Nephron (organoid): ENCODE data around the gene SMARCB1.

Experiments
- H3K27ac Mint-ChIP-seq, 3 experiments: 2 replicates each; pipeline ENCODE4 v1.8.0; 2020; ENCODE audit warnings: mixed read lengths in 3 of 3, mild to moderate bottlenecking in 2 of 3, moderate library complexity in 1 of 3
- H3K27me3 Mint-ChIP-seq: 2 replicates; pipeline ENCODE4 v1.8.0; 2021; ENCODE audit warnings: low read depth, mild to moderate bottlenecking, moderate library complexity, mixed read lengths
- H3K36me3 Mint-ChIP-seq: 2 replicates; pipeline ENCODE4 v1.8.0; 2020; ENCODE audit warnings: low read depth, mixed read lengths
- H3K4me1 Mint-ChIP-seq: 2 replicates; pipeline ENCODE4 v1.8.0; 2020; ENCODE audit warnings: mixed read lengths
- H3K4me3 Mint-ChIP-seq, 3 experiments: 2 replicates each; pipeline ENCODE4 v1.8.0; 2020; ENCODE audit warnings: mild to moderate bottlenecking in 3 of 3, mixed read lengths in 3 of 3, moderate library complexity in 2 of 3
- H3K9me3 Mint-ChIP-seq: 2 replicates; pipeline ENCODE4 v1.8.0; 2020; ENCODE audit warnings: mixed read lengths
- TF ChIP-seq, protein P1 (sequence below), 3 experiments: fragments of 200-600 bp; sonication (generic); IDR thresholded peaks; one replicate each; pipeline ENCODE4 v1.5.0; 2021; ENCODE audit warnings: antibody characterized with exemption in 3 of 3; ENCODE audit not compliant: unreplicated experiment in 3 of 3

Gene SMARCB1

DNA sequence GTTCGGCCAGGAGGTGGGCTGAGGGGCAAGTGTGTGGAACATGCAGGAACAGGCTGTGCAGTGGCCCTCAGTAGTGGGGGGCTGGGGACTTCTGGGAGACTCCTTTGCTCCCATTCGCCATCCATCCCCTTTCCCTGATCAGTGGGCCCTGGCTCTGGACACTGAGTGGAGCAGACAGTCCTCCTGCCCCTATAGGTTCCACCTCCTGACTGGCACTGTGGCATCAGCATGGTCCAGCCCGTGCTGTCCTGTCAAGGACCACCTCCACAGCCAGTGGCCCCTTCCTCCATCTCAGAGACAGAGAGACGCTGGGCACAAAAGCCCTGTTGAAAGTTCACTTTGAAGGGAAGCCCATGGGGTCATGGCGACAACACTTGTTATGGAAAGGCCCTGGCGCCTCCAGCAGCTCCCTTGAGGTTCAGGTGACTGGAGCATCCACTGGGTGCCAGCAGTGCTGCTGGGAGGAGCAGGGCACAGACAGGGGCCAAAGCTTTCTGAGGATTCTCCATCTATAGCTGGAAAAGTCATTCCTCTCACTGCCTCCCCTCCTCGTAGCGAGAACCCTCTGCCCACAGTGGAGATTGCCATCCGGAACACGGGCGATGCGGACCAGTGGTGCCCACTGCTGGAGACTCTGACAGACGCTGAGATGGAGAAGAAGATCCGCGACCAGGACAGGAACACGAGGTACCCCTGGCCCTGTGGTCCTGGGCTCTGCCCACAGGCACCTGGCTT lies 46.4 kb downstream of the SMARCB1 start:
- peaks cover 32% of the 10 kb centered on the region for H3K4me1 Mint-ChIP-seq

DNA sequence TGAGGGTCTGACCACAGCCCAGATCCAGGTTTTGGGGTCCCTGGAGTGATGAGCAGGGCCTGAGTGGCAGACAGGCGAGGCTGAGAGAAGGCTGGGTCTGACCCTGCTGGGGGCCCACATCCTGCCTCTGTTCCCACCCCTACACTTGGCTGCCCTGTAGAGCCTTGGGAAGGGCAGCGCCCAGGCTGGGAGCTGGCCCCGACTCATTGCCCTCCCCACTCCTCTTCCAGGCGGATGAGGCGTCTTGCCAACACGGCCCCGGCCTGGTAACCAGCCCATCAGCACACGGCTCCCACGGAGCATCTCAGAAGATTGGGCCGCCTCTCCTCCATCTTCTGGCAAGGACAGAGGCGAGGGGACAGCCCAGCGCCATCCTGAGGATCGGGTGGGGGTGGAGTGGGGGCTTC lies 47.1 kb downstream of the SMARCB1 start:
- Mint-ChIP-seq H3K4me3 (no peak overlapping the region), H3K36me3 (peaks cover 31% of the 10 kb centered on the region), H3K27ac (no peak overlapping the region), H3K9me3 (peaks cover 3% of the 10 kb centered on the region), H3K27me3 (no peaks in the 10 kb centered on the region), H3K4me1 (peaks cover 35% of the 10 kb centered on the region)
- TF ChIP-seq, protein P1, sequence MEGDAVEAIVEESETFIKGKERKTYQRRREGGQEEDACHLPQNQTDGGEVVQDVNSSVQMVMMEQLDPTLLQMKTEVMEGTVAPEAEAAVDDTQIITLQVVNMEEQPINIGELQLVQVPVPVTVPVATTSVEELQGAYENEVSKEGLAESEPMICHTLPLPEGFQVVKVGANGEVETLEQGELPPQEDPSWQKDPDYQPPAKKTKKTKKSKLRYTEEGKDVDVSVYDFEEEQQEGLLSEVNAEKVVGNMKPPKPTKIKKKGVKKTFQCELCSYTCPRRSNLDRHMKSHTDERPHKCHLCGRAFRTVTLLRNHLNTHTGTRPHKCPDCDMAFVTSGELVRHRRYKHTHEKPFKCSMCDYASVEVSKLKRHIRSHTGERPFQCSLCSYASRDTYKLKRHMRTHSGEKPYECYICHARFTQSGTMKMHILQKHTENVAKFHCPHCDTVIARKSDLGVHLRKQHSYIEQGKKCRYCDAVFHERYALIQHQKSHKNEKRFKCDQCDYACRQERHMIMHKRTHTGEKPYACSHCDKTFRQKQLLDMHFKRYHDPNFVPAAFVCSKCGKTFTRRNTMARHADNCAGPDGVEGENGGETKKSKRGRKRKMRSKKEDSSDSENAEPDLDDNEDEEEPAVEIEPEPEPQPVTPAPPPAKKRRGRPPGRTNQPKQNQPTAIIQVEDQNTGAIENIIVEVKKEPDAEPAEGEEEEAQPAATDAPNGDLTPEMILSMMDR (IDR thresholded peaks at IDR 0.05; ENCODE audit: unreplicated experiment in 3 of 3): no peak

More for the DNA sequence above, 46.4 kb downstream of the SMARCB1 start:
- Mint-ChIP-seq H3K36me3 (peaks cover 35% of the 10 kb centered on the region), H3K27me3 (no peaks in the 10 kb centered on the region), H3K9me3 (peaks cover 3% of the 10 kb centered on the region), H3K4me3 (no peak overlapping the region), H3K27ac (no peak overlapping the region)
- TF ChIP-seq, protein P1 (IDR thresholded peaks at IDR 0.05; ENCODE audit: unreplicated experiment in 3 of 3): no peak

DNA sequence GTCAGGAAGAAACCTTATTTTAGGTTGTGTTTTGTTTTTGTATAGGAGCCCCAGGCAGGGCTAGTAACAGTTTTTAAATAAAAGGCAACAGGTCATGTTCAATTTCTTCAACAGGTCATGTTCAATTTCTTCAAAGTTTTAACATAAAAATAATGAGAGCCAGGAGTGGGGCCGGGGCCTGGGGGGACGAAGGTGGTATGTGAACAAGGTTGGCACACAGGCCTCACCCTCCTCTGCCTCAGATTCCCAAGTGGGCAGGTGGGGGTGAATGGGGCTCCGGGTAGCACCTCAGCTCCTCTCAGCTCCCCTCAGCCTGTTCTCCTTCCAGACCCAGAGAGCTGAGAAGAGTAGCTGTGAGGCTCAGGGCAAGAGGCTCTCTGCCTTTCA lies 47.6 kb downstream of the SMARCB1 start:
- no peak overlapping the region for H3K4me3 Mint-ChIP-seq
- H3K4me1 Mint-ChIP-seq: peaks cover 40% of the 10 kb centered on the region
- peaks cover 3% of the 10 kb centered on the region for H3K9me3 Mint-ChIP-seq
- H3K36me3 Mint-ChIP-seq: peaks cover 26% of the 10 kb centered on the region
- no peaks in the 10 kb centered on the region for H3K27me3 Mint-ChIP-seq
- TF ChIP-seq, protein P1 (IDR thresholded peaks at IDR 0.05; ENCODE audit: unreplicated experiment in 3 of 3): no peak
- H3K27ac Mint-ChIP-seq: no peak overlapping the region

DNA sequence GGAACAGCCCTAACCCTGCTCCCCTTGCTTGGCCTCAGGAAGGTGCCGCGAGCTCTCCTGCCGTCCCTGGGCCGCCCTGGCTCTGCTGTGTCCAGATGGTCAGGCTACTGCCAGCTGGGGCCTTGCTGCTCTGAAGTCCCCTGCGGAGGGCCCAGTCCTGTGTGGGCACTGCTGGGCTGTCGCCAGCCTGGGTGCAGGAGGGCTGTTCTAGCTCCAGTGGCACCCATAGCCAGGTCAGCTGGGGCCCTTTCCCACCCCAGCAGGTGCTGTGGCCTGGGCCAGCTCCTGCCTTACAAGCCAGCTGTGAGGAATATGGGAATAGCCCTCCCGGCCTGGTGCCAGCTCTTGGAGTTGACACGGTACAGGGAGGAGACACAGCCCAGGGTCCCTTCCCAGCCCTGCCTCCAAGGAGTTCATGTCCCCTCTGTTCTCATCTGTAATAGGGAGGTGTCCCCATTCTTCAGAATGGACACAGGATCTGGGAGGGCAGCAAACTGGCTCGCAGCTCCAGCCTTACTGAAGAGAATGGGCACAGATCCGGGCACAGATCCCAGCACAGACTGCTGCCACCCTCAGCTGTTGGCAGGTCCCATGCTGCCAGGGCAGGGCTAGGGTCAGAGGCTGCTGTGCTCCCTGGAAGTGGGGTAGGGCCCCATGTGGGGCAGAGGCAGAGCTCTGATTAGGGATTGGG lies 48.2 kb downstream of the SMARCB1 start:
- H3K36me3 Mint-ChIP-seq: peaks cover 20% of the 10 kb centered on the region
- H3K4me3 Mint-ChIP-seq: peak overlapping the region in 1 of 3 experiments; percentile 64

DNA sequence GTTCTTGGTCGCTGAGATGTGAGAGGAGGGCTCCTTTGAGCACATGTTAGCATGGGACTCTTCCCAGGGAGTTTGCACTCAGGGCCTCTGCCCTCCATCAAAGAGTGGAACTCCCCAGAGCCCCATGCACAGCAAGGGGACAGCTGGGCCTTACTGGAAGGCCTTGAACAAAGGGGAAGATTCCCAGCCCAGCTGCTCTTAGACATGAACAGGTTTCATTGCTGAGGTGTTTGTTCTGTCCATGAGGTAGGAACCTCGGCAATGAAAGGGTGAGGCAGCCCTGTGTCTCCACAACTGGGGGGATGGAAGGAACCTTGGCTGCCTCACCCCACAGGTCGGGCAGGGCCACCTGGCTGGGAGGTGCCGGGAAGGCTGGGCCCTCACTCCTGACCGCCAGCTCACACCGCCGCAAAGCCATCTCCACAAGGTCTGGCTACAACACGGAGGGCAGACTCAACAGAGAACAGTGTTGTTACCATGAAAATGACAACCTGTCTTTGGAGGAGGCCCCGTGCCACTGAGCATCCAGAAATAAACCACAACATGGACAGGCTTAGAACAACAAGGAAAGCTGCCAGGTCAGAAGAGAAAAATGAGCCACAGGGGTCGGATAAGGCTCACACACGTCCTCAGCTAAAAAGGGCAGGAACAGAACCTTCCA lies 48.8 kb downstream of the SMARCB1 start:
- H3K36me3 Mint-ChIP-seq: peaks cover 14% of the 10 kb centered on the region
- no peaks in the 10 kb centered on the region for H3K9me3 Mint-ChIP-seq
- H3K27ac Mint-ChIP-seq: peak overlapping the region in 1 of 3 experiments; percentile 38
- peaks cover 42% of the 10 kb centered on the region for H3K4me1 Mint-ChIP-seq
- H3K4me3 Mint-ChIP-seq: peak overlapping the region in 1 of 3 experiments; percentile 64
- TF ChIP-seq, protein P1 (IDR thresholded peaks at IDR 0.05; ENCODE audit: unreplicated experiment in 3 of 3): no peak
- H3K27me3 Mint-ChIP-seq: no peaks in the 10 kb centered on the region

More for the DNA sequence above, 48.2 kb downstream of the SMARCB1 start:
- no peaks in the 10 kb centered on the region for H3K9me3 Mint-ChIP-seq
- H3K4me1 Mint-ChIP-seq: peaks cover 42% of the 10 kb centered on the region
- TF ChIP-seq, protein P1 (IDR thresholded peaks at IDR 0.05; ENCODE audit: unreplicated experiment in 3 of 3): no peak
- no peaks in the 10 kb centered on the region for H3K27me3 Mint-ChIP-seq
- H3K27ac Mint-ChIP-seq: peak overlapping the region in 1 of 3 experiments; percentile 38
